Astrocyte (in vitro differentiated cells and primary cell): ENCODE results near the gene TPX2.

Experiments
- CTCF ChIP-seq: IDR thresholded peaks from 2 replicates; pipeline ENCODE4 v1.5.1; 2011; ENCODE audit warnings: low read depth, mild to moderate bottlenecking, inconsistent platforms, low read length, moderate library complexity; ENCODE audit not compliant: insufficient read depth
- EZH2 ChIP-seq: IDR thresholded peaks from 2 replicates; pipeline ENCODE4 v1.6.1; 2012; ENCODE audit warnings: mild to moderate bottlenecking, low read length, inconsistent platforms; ENCODE audit not compliant: insufficient read depth

- TF ChIP-seq CTCF (no peak), EZH2 (no peak)
These were observed 45.0 kb upstream of the TPX2 start for GRCh38 chr20:31693987-31694661.
